Chondrocyte (in vitro differentiated cells): Measurements from ENCODE around the gene TSPAN11. TPM values are rescaled to one million over a fixed set of nuclear protein-coding genes. Genes with fewer than 3 reads are reported as not detected.

Experiments
- DNase-seq: peaks from one replicate; pipeline ENCODE4 v3.0.0; 2021; ENCODE audit warnings: mixed read lengths, low spot score
- H3K27ac Mint-ChIP-seq: one replicate; pipeline ENCODE4 v1.8.0; 2021; ENCODE audit warnings: mild to moderate bottlenecking, moderate library complexity, mixed read lengths; ENCODE audit not compliant: unreplicated experiment
- H3K27me3 Mint-ChIP-seq: 2 replicates; pipeline ENCODE4 v1.8.0; 2021; ENCODE audit warnings: low read depth, mixed read lengths
- H3K36me3 Mint-ChIP-seq: 2 replicates; pipeline ENCODE4 v1.8.0; 2021; ENCODE audit warnings: low read depth, mixed read lengths
- H3K4me1 Mint-ChIP-seq: 2 replicates; pipeline ENCODE4 v1.8.0; 2021; ENCODE audit warnings: low read depth, mild to moderate bottlenecking, mixed read lengths
- H3K4me3 Mint-ChIP-seq: one replicate; pipeline ENCODE4 v1.8.0; 2021; ENCODE audit warnings: mild to moderate bottlenecking, moderate library complexity, mixed read lengths; ENCODE audit not compliant: unreplicated experiment
- H3K9me3 Mint-ChIP-seq: 2 replicates; pipeline ENCODE4 v1.8.0; 2021; ENCODE audit warnings: low read depth, mixed read lengths
- CTCF ChIP-seq: fragments of 200-600 bp; sonication (generic); IDR thresholded peaks from 2 replicates; pipeline ENCODE4 v1.5.0; 2021; ENCODE audit warnings: antibody characterized with exemption, mild to moderate bottlenecking, moderate library complexity
- total RNA-seq: library from RNA; stranded (reverse); gene quantifications from 3 replicates; pipeline ENCODE4 v1.2.1, GENCODE V29; 2021

The TSPAN11 gene
- total RNA-seq, 1 donor from 2014 or later: 0.95 TPM

- Mint-ChIP-seq H3K9me3 (no peaks in the 10 kb centered on the region), H3K4me3 (no peak overlapping the region), H3K36me3 (no peaks in the 10 kb centered on the region), H3K4me1 (peaks cover 5% of the 10 kb centered on the region), H3K27me3 (peaks cover 5% of the 10 kb centered on the region), H3K27ac (no peak overlapping the region)
- DNase-seq: no peak
- no peak for TF ChIP-seq CTCF
These were observed 81.2 kb downstream of the TSPAN11 start for GRCh38 chr12:31007636-31008175.

GRCh38 chr12:31008241-31008761, 81.8 kb downstream of the TSPAN11 start:
- H3K36me3 Mint-ChIP-seq: no peaks in the 10 kb centered on the region

GRCh38 chr12:31008961-31009840, 82.7 kb downstream of the TSPAN11 start:
- no peaks in the 10 kb centered on the region for H3K36me3 Mint-ChIP-seq
- no peaks in the 10 kb centered on the region for H3K9me3 Mint-ChIP-seq
- no peak overlapping the region for H3K27ac Mint-ChIP-seq
- no peak for DNase-seq
- no peak overlapping the region for H3K4me3 Mint-ChIP-seq
- H3K27me3 Mint-ChIP-seq: peaks cover 7% of the 10 kb centered on the region
- no peak for TF ChIP-seq CTCF
- H3K4me1 Mint-ChIP-seq: peaks cover 5% of the 10 kb centered on the region

More at GRCh38 chr12:31008241-31008761, 81.8 kb downstream of the TSPAN11 start:
- Mint-ChIP-seq H3K27ac (no peak overlapping the region), H3K9me3 (no peaks in the 10 kb centered on the region), H3K27me3 (peaks cover 7% of the 10 kb centered on the region), H3K4me3 (no peak overlapping the region), H3K4me1 (peaks cover 5% of the 10 kb centered on the region)
- peak; percentile 71 for DNase-seq
- TF ChIP-seq CTCF: no peak

GRCh38 chr12:31009976-31010375, 83.4 kb downstream of the TSPAN11 start:
- no peak overlapping the region for H3K4me3 Mint-ChIP-seq
- no peaks in the 10 kb centered on the region for H3K9me3 Mint-ChIP-seq

More at GRCh38 chr12:31009976-31010375, 83.4 kb downstream of the TSPAN11 start:
- Mint-ChIP-seq H3K27me3 (peaks cover 7% of the 10 kb centered on the region), H3K4me1 (peaks cover 5% of the 10 kb centered on the region), H3K36me3 (no peaks in the 10 kb centered on the region), H3K27ac (no peak overlapping the region)
- no peak for TF ChIP-seq CTCF
- DNase-seq: no peak
